GM12878 (cell line): ENCODE data around the gene MYO10. TPM values are rescaled to one million over a fixed set of nuclear protein-coding genes. Genes with fewer than 3 reads are reported as not detected.

Source experiments
- ATAC-seq: fragments of 200-7000 bp; cut with Tn5 transposase; 3 replicates; pipeline ENCODE4 v1.9.1; 2020; ENCODE audit warnings: mild to moderate bottlenecking, moderate library complexity
- BruUV-seq: library from RNA; stranded (reverse); fragments of 400-500 nt; replicated peaks from 2 replicates; lab custom pipeline; 2021; lab: Mats Ljungman, UMichigan
- CTCF ChIA-PET: fragments of 300-600 bp; sonication (Branson Sonifier 250); formaldehyde crosslinking; extraction: SDS; loops from one replicate; lab custom pipeline; 2021; ENCODE audit warnings: inconsistent platforms; lab: Yijun Ruan, JAX
- POLR2A ChIA-PET: fragments of 350-600 bp; formaldehyde crosslinking; extraction: SDS; loops from one replicate; lab custom pipeline; 2021; ENCODE audit warnings: inconsistent platforms; lab: Charles Lee
- RAD21 ChIA-PET: fragments of 300-600 bp; sonication (Branson Sonifier 250); formaldehyde crosslinking; loops from one replicate; lab custom pipeline; 2023; ENCODE audit warnings: antibody characterized with exemption; ENCODE audit not compliant: unreplicated experiment; lab: Charles Lee
- SMC1A ChIA-PET: fragments of 300-600 bp; sonication (Branson Sonifier 250); formaldehyde crosslinking; loops from one replicate; lab custom pipeline; 2023; ENCODE audit not compliant: unreplicated experiment, uncharacterized antibody; lab: Charles Lee
- DNase-seq: peaks from one replicate; pipeline ENCODE4 v3.0.0-alpha.2; 2011; ENCODE audit warnings: low read depth, low spot score
- FAIRE-seq: peaks from 3 replicates; lab custom pipeline; 2011; peaks lifted over from hg19 to GRCh38; lab: Jason Lieb, UNC
- H2AFZ ChIP-seq: 2 replicates; pipeline ENCODE4 v1.6.0; 2011; ENCODE audit warnings: low read depth, low read length, control low read depth; ENCODE audit not compliant: control insufficient read depth
- H3K27ac ChIP-seq: 2 replicates; pipeline ENCODE4 v1.5.1; 2011; ENCODE audit warnings: control low read depth; ENCODE audit not compliant: control insufficient read depth, insufficient read depth
- H3K27me3 ChIP-seq, 2 experiments: replicated peaks in 1 of 2; 2 replicates each; pipeline versions ENCODE4 v1.6.0 to v1.6.1; 2011; ENCODE audit warnings: low read length in 1 of 2; ENCODE audit not compliant: control insufficient read depth in 2 of 2, insufficient read depth in 2 of 2
- H3K36me3 ChIP-seq, 2 experiments: 2 replicates each; pipeline ENCODE4 v1.5.1; 2011; ENCODE audit warnings: low read length in 1 of 2; ENCODE audit not compliant: control insufficient read depth in 2 of 2, insufficient read depth in 2 of 2
- H3K4me1 ChIP-seq: 2 replicates; pipeline ENCODE4 v1.6.1; 2011; ENCODE audit warnings: mild to moderate bottlenecking, low read length, moderate library complexity, mixed read lengths; ENCODE audit not compliant: control insufficient read depth, insufficient read depth
- H3K4me2 ChIP-seq: 2 replicates; pipeline ENCODE4 v1.6.0; 2011; ENCODE audit warnings: control low read depth; ENCODE audit not compliant: control insufficient read depth, insufficient read depth
- H3K4me3 ChIP-seq: fragments of 200-600 bp; sonication (generic); 2 replicates; pipeline ENCODE4 v1.5.1; 2016
- H3K79me2 ChIP-seq: 2 replicates; pipeline ENCODE4 v1.6.0; 2011; ENCODE audit warnings: low read length; ENCODE audit not compliant: control insufficient read depth, insufficient read depth
- H3K9ac ChIP-seq: 2 replicates; pipeline ENCODE4 v1.8.0; 2011; ENCODE audit warnings: low read length, control low read depth, mixed read lengths; ENCODE audit not compliant: control insufficient read depth, insufficient read depth
- H3K9me3 ChIP-seq: replicated peaks from 3 replicates; pipeline ENCODE4 v1.5.1; 2011; ENCODE audit warnings: mild to moderate bottlenecking, low read length; ENCODE audit not compliant: control insufficient read depth, insufficient read depth
- H4K20me1 ChIP-seq: 2 replicates; pipeline ENCODE4 v1.6.0; 2011; ENCODE audit not compliant: control insufficient read depth, insufficient read depth
- BACH1 ChIP-seq: fragments of 450-650 bp; IDR thresholded peaks from 2 replicates; pipeline ENCODE4 v1.6.1; 2017; ENCODE audit warnings: mild to moderate bottlenecking, borderline replicate concordance
- CREB1 ChIP-seq: IDR thresholded peaks from 2 replicates; pipeline ENCODE4 v1.6.1; 2012; ENCODE audit warnings: low read depth, mild to moderate bottlenecking, inconsistent platforms
- CREM ChIP-seq: IDR thresholded peaks from 2 replicates; pipeline ENCODE4 v1.6.1; 2014; ENCODE audit warnings: antibody characterized with exemption, low read depth
- ETV6 ChIP-seq, 2 experiments: fragments of 450-650 bp in 1 of 2; IDR thresholded peaks in 1 of 2; conservative IDR thresholded peaks in 1 of 2; 2 replicates each; pipeline ENCODE4 v1.6.1; 2014; ENCODE audit warnings: antibody characterized with exemption in 1 of 2, borderline replicate concordance in 1 of 2, low read depth in 1 of 2, mild to moderate bottlenecking in 1 of 2, moderate library complexity in 1 of 2
- HDAC2 ChIP-seq: fragments of 200-600 bp; sonication (generic); IDR thresholded peaks from 2 replicates; pipeline ENCODE4 v1.6.1; 2017
- HDGF ChIP-seq: fragments of 450-650 bp; IDR thresholded peaks from 2 replicates; pipeline ENCODE4 v1.6.1; 2016; ENCODE audit warnings: antibody characterized with exemption
- KAT2A ChIP-seq: conservative IDR thresholded peaks from 2 replicates; pipeline ENCODE4 v1.6.1; 2011; ENCODE audit warnings: low read depth, low read length; ENCODE audit not compliant: control insufficient read depth
- KDM1A ChIP-seq: fragments of 200-600 bp; sonication (generic); IDR thresholded peaks from 2 replicates; pipeline ENCODE4 v1.6.1; 2016; ENCODE audit warnings: borderline replicate concordance
- RBBP5 ChIP-seq: fragments of 200-600 bp; sonication (generic); conservative IDR thresholded peaks from 2 replicates; pipeline ENCODE4 v1.6.1; 2016
- REST ChIP-seq: IDR thresholded peaks from 2 replicates; pipeline ENCODE4 v1.6.1; 2012; ENCODE audit warnings: mild to moderate bottlenecking, low read depth, low read length
- SKIL ChIP-seq: fragments of 450-650 bp; IDR thresholded peaks from 2 replicates; pipeline ENCODE4 v1.6.1; 2017; ENCODE audit warnings: mild to moderate bottlenecking, low read depth, inconsistent platforms; ENCODE audit not compliant: poor library complexity, severe bottlenecking
- TBL1XR1 ChIP-seq: IDR thresholded peaks from 2 replicates; pipeline ENCODE4 v1.6.1; 2012; ENCODE audit warnings: low read depth, low read length, improper control_type of control experiment
- TCF12 ChIP-seq: IDR thresholded peaks from 2 replicates; pipeline ENCODE4 v1.6.1; 2011; ENCODE audit warnings: low read depth, mild to moderate bottlenecking, low read length
- ZZZ3 ChIP-seq: IDR thresholded peaks from 2 replicates; pipeline ENCODE4 v1.6.1; 2011; ENCODE audit warnings: low read depth; ENCODE audit not compliant: control insufficient read depth, insufficient read length
- WGBS: methylation state at CpG from one replicate; pipeline ENCODE4 v1.1.6; 2016; ENCODE audit warnings: low lambda C conversion rate; ENCODE audit not compliant: insufficient replicate concordance, insufficient coverage; ENCODE audit errors: missing lambda C conversion rate; 5-methylcytosine and 5-hydroxymethylcytosine counted together
- in situ Hi-C: fragments of 300-500 bp; cut with MboI; formaldehyde crosslinking; loops from 9 replicates; pipeline ENCODE4 v1.14.3; 2018; ENCODE audit warnings: mixed read lengths
- intact Hi-C: fragments of 100-400 bp; cut with micrococcal nuclease; formaldehyde crosslinking; loops from one replicate; pipeline ENCODE4 v1.14.2; 2022; ENCODE audit not compliant: unreplicated experiment
- polyA plus RNA-seq, 11 experiments: library from polyadenylated mRNA; depleted of rRNA in 4 of 11; unstranded in 6 of 11; stranded (reverse) in 5 of 11; fragments of >200 nt; fragmentation: Nextera tagmentation in 4 of 11; fragmentation: Illumina TruSeq in 1 of 11; extraction: Ambion mirVana in 4 of 11; extraction: Trizol in 1 of 11; gene quantifications; 1 replicate in 1 of 11; 2 replicates in 10 of 11; pipeline versions ENCODE4 v1.2.1 to v1.2.3, GENCODE V29; 2011 to 2016; ENCODE audit warnings: inconsistent platforms in 2 of 11, missing spikeins in 2 of 11, low read depth in 1 of 11
- total RNA-seq, 4 experiments: library from RNA; depleted of rRNA in 3 of 4; stranded (reverse); fragments of >200 nt in 3 of 4; fragmentation: Illumina TruSeq in 1 of 4; extraction: Trizol in 1 of 4; gene quantifications; 2 replicates each; pipeline versions ENCODE4 v1.2.1 to v1.2.3, GENCODE V29; 2013 to 2021
- TF ChIP-seq, protein P1 (sequence below): fragments of 450-650 bp; conservative IDR thresholded peaks from 2 replicates; pipeline ENCODE4 v1.6.1; 2017; ENCODE audit warnings: mild to moderate bottlenecking, moderate library complexity
- TF ChIP-seq, protein P2 (sequence below): fragments of 450-650 bp; IDR thresholded peaks from 2 replicates; pipeline ENCODE4 v1.6.1; 2014; ENCODE audit warnings: mild to moderate bottlenecking

The MYO10 gene
- total and polyA plus RNA-seq, 10 of the 15 experiments (the other 5 are each of a cell fraction or from before 2014, with no cell fraction given), result 0.02 to 0.77 (median 0.17) TPM

- Histone ChIP-seq H3K4me1 (no peaks in the 10 kb centered on the region), H3K9me3 (no peaks in the 10 kb centered on the region), H3K36me3 (no peaks in the 10 kb centered on the region), H3K27me3 (no peaks in the 10 kb centered on the region), H3K79me2 (no peaks in the 10 kb centered on the region), H2AFZ (no peak overlapping the region), H3K4me3 (no peak overlapping the region), H3K9ac (no peak overlapping the region), H4K20me1 (no peaks in the 10 kb centered on the region), H3K4me2 (no peak overlapping the region), H3K27ac (no peak overlapping the region)
- intact Hi-C loops, result no loop called here
- BruUV-seq, result no TSS peak
- ChIA-PET CTCF (no interaction called here), POLR2A (no interaction called here), RAD21 (no interaction called here), SMC1A (no interaction called here)
- in situ Hi-C loops, result no loop called here
- WGBS, result 64% methylated on average over 8 of the region's 8 CpGs
- no peak for DNase-seq
- FAIRE-seq, result no peak
- ATAC-seq, result no peak
- no peak for TF ChIP-seq SKIL
- TF ChIP-seq, protein P1, sequence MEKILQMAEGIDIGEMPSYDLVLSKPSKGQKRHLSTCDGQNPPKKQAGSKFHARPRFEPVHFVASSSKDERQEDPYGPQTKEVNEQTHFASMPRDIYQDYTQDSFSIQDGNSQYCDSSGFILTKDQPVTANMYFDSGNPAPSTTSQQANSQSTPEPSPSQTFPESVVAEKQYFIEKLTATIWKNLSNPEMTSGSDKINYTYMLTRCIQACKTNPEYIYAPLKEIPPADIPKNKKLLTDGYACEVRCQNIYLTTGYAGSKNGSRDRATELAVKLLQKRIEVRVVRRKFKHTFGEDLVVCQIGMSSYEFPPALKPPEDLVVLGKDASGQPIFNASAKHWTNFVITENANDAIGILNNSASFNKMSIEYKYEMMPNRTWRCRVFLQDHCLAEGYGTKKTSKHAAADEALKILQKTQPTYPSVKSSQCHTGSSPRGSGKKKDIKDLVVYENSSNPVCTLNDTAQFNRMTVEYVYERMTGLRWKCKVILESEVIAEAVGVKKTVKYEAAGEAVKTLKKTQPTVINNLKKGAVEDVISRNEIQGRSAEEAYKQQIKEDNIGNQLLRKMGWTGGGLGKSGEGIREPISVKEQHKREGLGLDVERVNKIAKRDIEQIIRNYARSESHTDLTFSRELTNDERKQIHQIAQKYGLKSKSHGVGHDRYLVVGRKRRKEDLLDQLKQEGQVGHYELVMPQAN, result no peak
- no peak for TF ChIP-seq HDGF
- TF ChIP-seq KDM1A, result no peak
- TF ChIP-seq HDAC2, result no peak
- no peak for TF ChIP-seq TBL1XR1
- TF ChIP-seq CREM, result no peak
- TF ChIP-seq, protein P2, sequence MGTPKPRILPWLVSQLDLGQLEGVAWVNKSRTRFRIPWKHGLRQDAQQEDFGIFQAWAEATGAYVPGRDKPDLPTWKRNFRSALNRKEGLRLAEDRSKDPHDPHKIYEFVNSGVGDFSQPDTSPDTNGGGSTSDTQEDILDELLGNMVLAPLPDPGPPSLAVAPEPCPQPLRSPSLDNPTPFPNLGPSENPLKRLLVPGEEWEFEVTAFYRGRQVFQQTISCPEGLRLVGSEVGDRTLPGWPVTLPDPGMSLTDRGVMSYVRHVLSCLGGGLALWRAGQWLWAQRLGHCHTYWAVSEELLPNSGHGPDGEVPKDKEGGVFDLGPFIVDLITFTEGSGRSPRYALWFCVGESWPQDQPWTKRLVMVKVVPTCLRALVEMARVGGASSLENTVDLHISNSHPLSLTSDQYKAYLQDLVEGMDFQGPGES, result no peak
- TF ChIP-seq CREB1, result no peak
- no peak for TF ChIP-seq ZZZ3
- no peak for TF ChIP-seq KAT2A
- TF ChIP-seq BACH1, result no peak
- no peak for TF ChIP-seq ETV6 (conservative IDR thresholded peaks at IDR 0.05 in 1 of 2, IDR thresholded peaks at IDR 0.05 in 1 of 2; ENCODE audit: borderline replicate concordance in 1 of 2, low read depth in 1 of 2)
- no peak for TF ChIP-seq REST
- TF ChIP-seq TCF12, result no peak
- no peak for TF ChIP-seq RBBP5
These were observed 46.7 kb downstream of the MYO10 start for GRCh38 chr5:16889203-16889971.
